ENCODE measurements around the gene C3.
"Not testable (repeated sequence)": the region's sequence is repeated elsewhere in the genome, so short reads cannot be mapped to it uniquely, and the experiment has no call there.

Gene C3

GRCh38 chr19:6720369-6721137 is at the start of gene C3:
TSS of gene C3 (minus strand) at chr19:6720650. CDS start at chr19:6720589, 61 bp downstream.
- peak; percentile 52 for DNase-seq

GRCh38 chr19:6769006-6769619 is 48.7 kb upstream of the C3 start:
- DNase-seq = no peak

GRCh38 chr19:6768236-6768785 is 47.9 kb upstream of the C3 start:
- DNase-seq = no peak

- DNase-seq = no peak
Measured at GRCh38 chr19:6767357-6768235, 47.1 kb upstream of the C3 start, which contains the start of gene SH2D3A. TSS of gene SH2D3A (minus strand) at chr19:6767435. CDS start at chr19:6763748, 3,687 bp downstream.

- no peak for DNase-seq
Measured at GRCh38 chr19:6767081-6767356, 46.6 kb upstream of the C3 start.

- no peak for DNase-seq
Measured at GRCh38 chr19:6766357-6767080, 46.1 kb upstream of the C3 start.

- no peak for DNase-seq
Measured at GRCh38 chr19:6765738-6766356, 45.4 kb upstream of the C3 start.

GRCh38 chr19:6762253-6762797 is 41.9 kb upstream of the C3 start:
- DNase-seq = not testable (repeated sequence)

GRCh38 chr19:6761053-6761676 is 40.7 kb upstream of the C3 start:
- no peak for DNase-seq

- DNase-seq = no peak
Measured at GRCh38 chr19:6760606-6761005, 40.2 kb upstream of the C3 start.

GRCh38 chr19:6754653-6755463 is 34.4 kb upstream of the C3 start:
- DNase-seq = no peak

GRCh38 chr19:6754136-6754535 is 33.7 kb upstream of the C3 start:
- DNase-seq = no peak

GRCh38 chr19:6753178-6754031 is 33.0 kb upstream of the C3 start:
- peak; percentile 57 for DNase-seq

- no peak for DNase-seq
Measured at GRCh38 chr19:6752256-6753177, 32.1 kb upstream of the C3 start.

- DNase-seq = no peak
Measured at GRCh38 chr19:6751189-6751588, 30.7 kb upstream of the C3 start.

GRCh38 chr19:6750062-6750461 is 29.6 kb upstream of the C3 start:
- no peak for DNase-seq

- not testable (repeated sequence) for DNase-seq
Measured at GRCh38 chr19:6748543-6748942, 28.1 kb upstream of the C3 start.

GRCh38 chr19:6745965-6746364 is 25.5 kb upstream of the C3 start:
- DNase-seq = no peak
